Activated T-cell treated with anti-CD3 and anti-CD28 coated beads, Interleukin-2, amount 50 U/mL, for 72 hours (primary cell): ENCODE results near the gene CIRBP. TPM values are rescaled to one million over a fixed set of nuclear protein-coding genes. Genes with fewer than 3 reads are reported as not detected.
"Not testable (repeated sequence)": the region's sequence is repeated elsewhere in the genome, so short reads cannot be mapped to it uniquely, and the experiment has no call there.

Source experiments
- ATAC-seq, 2 donors: fragments of 150-1000 bp; cut with Tn5 transposase; replicated peaks in 1 of 2; 2 replicates each; pipeline ENCODE4 v1.10.0; 2021; ENCODE audit warnings: moderate library complexity in 2 of 2, mild to moderate bottlenecking in 1 of 2
- DNase-seq, 2 donors: peaks; one replicate each; pipeline ENCODE4 v3.0.0; 2021 to 2022; ENCODE audit warnings: mixed read lengths in 1 of 2
- H3K27ac Mint-ChIP-seq: one replicate; pipeline ENCODE4 v1.8.0; 2022; ENCODE audit warnings: mild to moderate bottlenecking, moderate library complexity, mixed read lengths
- H3K27me3 Mint-ChIP-seq: one replicate; pipeline ENCODE4 v1.8.0; 2022; ENCODE audit warnings: low read depth, mixed read lengths
- H3K36me3 Mint-ChIP-seq, 2 donors: one replicate each; pipeline ENCODE4 v1.8.0; 2022; ENCODE audit warnings: mixed read lengths in 2 of 2, mild to moderate bottlenecking in 1 of 2; ENCODE audit not compliant: insufficient read depth in 2 of 2
- H3K4me1 Mint-ChIP-seq: one replicate; pipeline ENCODE4 v1.8.0; 2022; ENCODE audit warnings: low read depth, mixed read lengths
- H3K4me3 Mint-ChIP-seq, 2 donors: one replicate each; pipeline ENCODE4 v1.8.0; 2022; ENCODE audit warnings: mild to moderate bottlenecking in 2 of 2, mixed read lengths in 2 of 2, moderate library complexity in 2 of 2
- H3K9me3 Mint-ChIP-seq, 2 donors: one replicate each; pipeline ENCODE4 v1.8.0; 2022; ENCODE audit warnings: mixed read lengths in 2 of 2
- total RNA-seq, 2 donors: library from RNA; stranded (reverse); gene quantifications; one replicate each; pipeline ENCODE4 v1.2.3, GENCODE V29; 2022

Gene CIRBP
- total RNA-seq, 2 donors from 2014 or later: 400 to 456 TPM

DNA sequence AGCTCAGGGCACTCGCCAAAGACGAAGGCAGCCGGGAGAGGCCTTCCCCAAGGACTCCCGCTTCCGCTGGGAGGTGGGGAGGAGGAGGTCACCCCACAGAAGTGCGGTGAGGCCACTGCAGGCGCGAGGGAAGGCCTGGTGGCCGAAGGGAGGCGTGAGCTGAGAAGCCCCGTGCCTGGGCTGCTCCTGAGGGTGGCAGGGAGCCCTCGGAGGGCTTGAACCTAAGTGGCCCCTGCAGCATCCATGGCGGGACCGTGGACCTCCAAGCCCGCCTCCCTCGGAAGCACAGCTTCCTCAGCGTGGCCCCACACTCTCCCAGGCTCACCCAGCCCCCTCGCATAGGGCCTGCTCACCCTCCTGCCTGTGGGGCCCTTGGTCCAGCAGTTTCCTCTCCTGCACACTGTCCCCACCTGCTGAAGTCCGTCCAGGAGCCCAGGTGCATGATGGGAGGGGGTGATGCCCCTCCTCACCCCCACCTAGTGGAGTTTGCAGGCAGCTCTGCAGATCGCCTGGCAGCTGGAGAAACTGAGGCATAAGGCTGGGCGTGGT, 42.5 kb downstream of the CIRBP start:
- no peaks in the 10 kb centered on the region for H3K36me3 Mint-ChIP-seq
- no peak overlapping the region for H3K27ac Mint-ChIP-seq
- DNase-seq: no peak
- no peaks in the 10 kb centered on the region for H3K9me3 Mint-ChIP-seq
- H3K4me3 Mint-ChIP-seq: no peak overlapping the region
- H3K27me3 Mint-ChIP-seq: peaks cover 5% of the 10 kb centered on the region
- no peak for ATAC-seq
- no peaks in the 10 kb centered on the region for H3K4me1 Mint-ChIP-seq

DNA sequence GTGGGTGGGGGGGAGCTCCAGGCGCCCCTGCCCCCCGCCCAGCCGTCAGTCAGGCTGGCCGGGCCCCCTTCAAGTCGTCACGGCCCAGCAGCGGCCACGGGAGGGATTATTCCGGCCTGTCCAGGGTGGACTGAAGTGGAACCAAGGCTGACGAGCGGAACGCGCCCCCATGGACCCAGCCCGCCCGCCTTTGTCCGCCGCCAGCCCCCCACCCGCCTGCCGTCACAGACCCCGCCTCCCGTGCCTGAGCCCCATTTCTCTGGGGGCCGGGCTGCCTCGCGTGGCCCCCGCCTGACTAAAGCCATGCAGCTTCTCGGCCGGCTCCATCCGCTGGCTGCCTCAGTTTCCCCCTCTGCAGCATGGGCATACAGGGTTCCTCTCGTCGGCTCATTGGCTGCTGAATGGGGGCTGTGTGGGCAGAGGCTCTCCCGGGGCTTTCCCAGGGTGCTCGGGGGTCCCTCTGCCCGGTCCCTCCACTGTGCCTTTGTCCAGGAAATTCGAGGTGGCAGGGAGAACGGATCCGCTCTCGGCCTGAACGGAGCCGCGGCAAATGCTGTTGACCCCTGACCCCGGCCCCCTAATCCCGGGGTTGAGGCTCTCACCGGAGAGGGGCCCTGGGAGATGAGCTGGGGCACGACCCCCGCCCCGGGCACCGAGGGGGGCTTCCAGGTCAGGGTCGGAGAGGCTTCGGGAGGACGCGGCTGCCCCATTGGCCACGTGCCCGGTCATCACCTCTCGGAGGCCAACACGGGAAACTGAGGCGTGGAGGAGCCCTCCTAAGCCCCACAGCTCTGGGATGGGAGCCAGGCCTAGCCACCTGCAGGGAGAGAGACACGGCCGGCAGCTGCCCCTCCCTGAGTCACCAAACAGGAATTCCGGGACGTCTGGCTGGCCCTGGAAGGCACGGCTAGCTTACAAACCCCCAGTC, 43.9 kb downstream of the CIRBP start:
- peaks cover 14% of the 10 kb centered on the region for H3K27me3 Mint-ChIP-seq

DNA sequence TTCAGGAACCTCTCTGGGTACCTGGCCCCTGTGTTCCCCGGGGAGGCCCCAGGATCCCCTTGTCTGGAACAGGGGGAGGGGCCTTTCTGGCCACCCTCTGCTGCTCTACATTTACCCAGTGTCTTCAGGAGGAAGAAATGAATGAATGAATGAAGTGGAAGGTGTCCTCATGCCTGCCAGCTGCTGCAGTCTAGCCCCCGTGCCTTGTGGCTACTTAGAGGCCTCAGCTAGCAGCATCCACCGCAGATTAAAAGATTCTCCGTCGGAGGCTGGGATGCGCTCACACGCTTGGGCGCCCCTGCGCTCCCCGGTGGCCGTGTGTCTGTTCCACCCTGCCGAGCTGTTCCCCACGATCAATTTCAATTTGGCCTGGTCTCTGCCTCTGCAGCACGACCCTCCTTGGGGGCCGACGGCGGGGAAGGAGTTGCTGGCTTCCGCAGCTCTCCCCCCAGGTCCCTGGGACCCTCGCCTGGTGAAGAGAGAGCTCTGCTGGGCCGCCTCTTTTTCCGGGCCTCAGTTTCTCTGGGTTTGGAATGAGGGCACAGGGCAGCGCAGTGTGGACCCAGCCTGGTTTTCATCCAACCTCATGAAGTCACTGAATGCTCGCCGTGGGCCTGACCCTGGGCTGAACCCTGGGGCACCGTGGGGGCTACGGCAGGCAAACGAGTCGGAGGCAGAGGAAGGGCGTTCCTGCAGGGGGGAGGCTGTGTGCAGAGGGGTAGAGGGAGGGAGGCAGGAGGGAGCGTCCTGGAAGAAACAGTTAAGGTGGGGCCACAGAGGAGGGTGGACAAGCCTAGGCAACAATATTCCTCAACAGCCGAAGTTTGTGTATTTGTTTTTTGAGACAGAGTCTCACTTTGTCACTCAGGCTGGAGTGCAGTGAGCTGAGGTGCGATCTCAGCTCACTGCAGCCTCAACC, 44.8 kb downstream of the CIRBP start:
- ATAC-seq: no peak
- peaks cover 17% of the 10 kb centered on the region for H3K27me3 Mint-ChIP-seq
- H3K9me3 Mint-ChIP-seq: no peaks in the 10 kb centered on the region
- no peak overlapping the region for H3K27ac Mint-ChIP-seq
- H3K4me3 Mint-ChIP-seq: no peak overlapping the region
- no peaks in the 10 kb centered on the region for H3K36me3 Mint-ChIP-seq
- no peak for DNase-seq
- H3K4me1 Mint-ChIP-seq: no peaks in the 10 kb centered on the region

More for the DNA sequence above, 43.9 kb downstream of the CIRBP start:
- no peak for DNase-seq
- no peaks in the 10 kb centered on the region for H3K36me3 Mint-ChIP-seq
- H3K4me3 Mint-ChIP-seq: no peak overlapping the region
- ATAC-seq: no peak
- no peaks in the 10 kb centered on the region for H3K9me3 Mint-ChIP-seq
- no peak overlapping the region for H3K27ac Mint-ChIP-seq
- H3K4me1 Mint-ChIP-seq: no peaks in the 10 kb centered on the region

DNA sequence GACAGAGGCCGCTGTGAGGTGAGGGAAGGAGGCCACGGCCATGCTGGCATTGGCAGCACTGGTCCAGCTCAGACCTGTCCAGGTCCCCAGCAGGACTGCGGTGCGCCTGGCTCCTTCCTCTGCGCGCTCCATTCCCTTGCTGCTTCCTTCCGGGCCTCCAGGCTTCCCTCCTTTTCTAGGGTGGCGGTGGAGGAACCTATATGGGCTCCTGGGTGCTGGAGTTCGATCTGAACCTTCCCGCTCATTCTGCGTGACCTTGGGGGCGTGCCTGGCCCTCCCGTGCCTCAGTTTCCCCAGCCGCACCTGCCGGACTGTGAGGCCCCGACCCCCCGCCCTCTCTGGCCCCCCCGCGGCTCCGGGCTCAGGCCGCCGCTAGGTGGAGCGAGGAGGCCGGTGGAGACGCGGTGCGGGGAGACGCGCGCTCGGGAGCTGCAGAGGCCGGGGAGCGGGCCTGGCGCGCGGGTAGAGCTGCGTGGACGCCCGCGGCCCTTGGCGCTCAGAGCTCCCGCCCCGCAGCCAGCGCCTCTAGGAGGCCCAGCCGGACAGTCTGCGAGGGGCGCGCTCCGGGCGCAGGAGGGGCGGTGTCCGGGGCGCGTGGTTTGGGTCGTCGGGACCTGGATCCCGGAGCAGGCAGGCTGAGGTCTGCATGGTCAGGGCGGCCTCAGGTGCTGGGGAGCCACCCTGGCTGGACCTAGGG, 46.5 kb downstream of the CIRBP start:
- no peaks in the 10 kb centered on the region for H3K4me1 Mint-ChIP-seq
- H3K9me3 Mint-ChIP-seq: no peaks in the 10 kb centered on the region
- no peak overlapping the region for H3K27ac Mint-ChIP-seq
- ATAC-seq: peak; percentile 59 to 72
- H3K27me3 Mint-ChIP-seq: peaks cover 17% of the 10 kb centered on the region
- no peak overlapping the region for H3K4me3 Mint-ChIP-seq
- DNase-seq: peak; percentile 49
- no peaks in the 10 kb centered on the region for H3K36me3 Mint-ChIP-seq

DNA sequence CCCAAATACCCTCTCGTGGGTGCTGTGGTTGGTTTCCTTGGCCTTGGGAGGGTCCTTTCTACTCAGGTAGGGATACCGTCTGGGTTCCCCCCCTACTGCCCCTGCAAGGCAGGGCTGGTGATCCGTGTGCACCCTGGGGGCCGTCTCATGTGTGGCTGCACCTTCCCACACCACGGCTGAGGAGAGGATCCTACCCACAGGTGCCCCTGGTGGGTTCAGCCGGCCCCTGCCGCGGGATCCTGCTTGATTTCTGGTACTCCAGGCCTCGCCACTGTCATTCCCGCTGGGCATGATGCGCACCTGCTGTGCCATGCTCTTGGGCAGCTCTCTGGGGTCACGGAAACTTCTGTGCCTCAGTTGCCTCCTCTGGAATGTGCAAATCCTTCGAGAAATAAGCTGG, 47.3 kb downstream of the CIRBP start:
- H3K36me3 Mint-ChIP-seq: no peaks in the 10 kb centered on the region
- H3K27me3 Mint-ChIP-seq: peaks cover 17% of the 10 kb centered on the region
- no peaks in the 10 kb centered on the region for H3K9me3 Mint-ChIP-seq
- ATAC-seq: no peak
- H3K4me3 Mint-ChIP-seq: no peak overlapping the region
- H3K4me1 Mint-ChIP-seq: no peaks in the 10 kb centered on the region
- no peak overlapping the region for H3K27ac Mint-ChIP-seq
- DNase-seq: no peak

DNA sequence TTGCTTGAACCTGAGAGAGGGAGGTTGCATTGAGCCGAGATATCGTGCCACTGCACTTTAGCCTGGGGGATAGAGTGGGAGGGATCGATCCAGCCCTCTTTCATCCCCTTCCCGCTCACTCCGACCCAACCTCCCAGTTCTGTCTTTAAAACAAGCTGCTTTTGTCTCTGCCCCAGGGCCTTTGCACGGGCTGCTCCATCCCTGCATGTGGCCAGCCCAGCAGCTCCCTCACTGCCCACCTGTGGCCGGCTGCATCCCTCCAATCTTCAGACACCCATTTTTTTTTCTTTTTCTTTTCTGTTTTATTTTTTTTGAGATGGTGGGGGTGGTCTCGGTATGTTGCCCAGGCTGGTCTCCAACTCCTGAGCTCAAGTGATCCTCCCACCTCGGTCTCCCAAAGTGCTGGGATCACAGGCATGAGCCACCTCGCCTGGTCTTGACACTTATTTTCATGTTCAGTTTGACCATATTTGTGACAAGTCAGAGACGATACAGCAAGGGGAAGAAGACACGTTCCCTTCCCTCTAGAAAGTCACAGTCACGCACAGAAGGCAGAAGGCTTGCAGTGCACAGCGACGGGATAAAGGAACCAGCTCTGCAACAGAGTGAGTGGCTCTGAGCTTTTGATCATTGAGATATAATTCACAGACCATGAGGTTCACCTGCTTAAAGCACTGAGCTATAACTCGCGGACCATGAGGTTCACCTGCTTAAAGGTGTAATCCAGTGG, 48.3 kb downstream of the CIRBP start:
- H3K27me3 Mint-ChIP-seq: peaks cover 20% of the 10 kb centered on the region
- no peak overlapping the region for H3K4me3 Mint-ChIP-seq
- ATAC-seq (no peak), DNase-seq (no peak)
- no peaks in the 10 kb centered on the region for H3K4me1 Mint-ChIP-seq
- no peaks in the 10 kb centered on the region for H3K9me3 Mint-ChIP-seq
- no peaks in the 10 kb centered on the region for H3K36me3 Mint-ChIP-seq
- H3K27ac Mint-ChIP-seq: no peak overlapping the region

DNA sequence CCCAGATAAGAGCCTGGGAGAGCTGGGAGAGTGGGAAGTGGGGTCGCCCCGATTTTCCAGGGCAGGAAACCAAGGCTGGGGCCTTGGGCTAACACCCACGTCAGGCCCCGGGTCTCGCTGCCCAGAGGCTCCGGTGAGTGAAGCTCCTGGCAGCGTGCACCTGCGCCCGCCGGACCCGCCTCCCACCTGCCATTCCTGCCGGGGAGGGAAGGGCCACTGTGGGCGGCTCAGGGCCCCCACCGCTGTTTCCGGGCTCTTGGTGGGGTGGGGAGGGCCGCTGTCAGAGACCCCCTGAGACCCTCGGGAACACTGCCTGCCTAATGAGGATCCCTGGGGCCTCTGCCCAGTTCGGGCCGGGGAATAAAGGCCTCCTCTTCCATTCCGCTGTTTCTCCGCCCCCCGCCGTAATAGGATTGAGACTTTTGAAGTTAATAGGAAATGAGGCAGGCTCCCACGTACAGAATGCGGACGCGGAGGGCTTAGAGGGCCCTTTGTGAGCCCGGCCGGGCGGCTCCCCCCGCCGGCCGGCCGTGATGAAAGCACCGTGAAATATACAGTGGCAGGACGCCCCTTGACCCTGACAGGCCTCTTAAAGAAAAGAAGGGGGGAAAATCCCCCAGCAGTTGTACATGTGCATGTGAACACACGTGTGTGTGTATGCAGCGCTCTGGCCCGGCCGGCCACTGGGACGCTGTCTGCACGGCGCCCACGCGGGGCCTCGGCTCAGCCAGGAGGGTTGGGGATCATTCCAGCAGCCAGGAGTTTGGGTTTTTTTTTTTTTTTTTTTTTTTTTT, 49.7 kb downstream of the CIRBP start:
- H3K27me3 Mint-ChIP-seq: peaks cover 32% of the 10 kb centered on the region
- DNase-seq: no peak
- no peak for ATAC-seq
- H3K27ac Mint-ChIP-seq: no peak overlapping the region
- no peaks in the 10 kb centered on the region for H3K36me3 Mint-ChIP-seq
- H3K4me1 Mint-ChIP-seq: no peaks in the 10 kb centered on the region
- H3K4me3 Mint-ChIP-seq: no peak overlapping the region
- no peaks in the 10 kb centered on the region for H3K9me3 Mint-ChIP-seq

DNA sequence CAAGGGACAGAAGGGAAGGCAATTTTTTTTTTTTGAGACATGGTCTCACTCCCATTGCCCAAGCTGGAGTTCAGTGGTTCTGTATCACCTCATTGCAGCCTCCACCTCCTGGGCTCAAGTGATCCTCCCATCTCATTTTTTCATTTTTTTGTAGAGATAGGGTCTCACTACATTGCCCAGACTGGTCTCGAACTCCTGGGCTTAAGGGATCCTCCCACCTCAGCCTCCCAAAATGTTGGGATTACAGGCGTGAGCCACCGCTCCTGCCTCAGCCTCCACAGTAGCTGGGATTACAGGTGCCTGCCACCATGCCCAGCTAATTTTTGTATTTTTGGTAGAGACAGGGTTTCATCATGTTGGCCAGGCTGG, 51.1 kb downstream of the CIRBP start:
- H3K27me3 Mint-ChIP-seq: peaks cover 35% of the 10 kb centered on the region
- not testable (repeated sequence) for ATAC-seq, H3K27ac Mint-ChIP-seq, H3K4me1 Mint-ChIP-seq, H3K9me3 Mint-ChIP-seq, H3K4me3 Mint-ChIP-seq, DNase-seq, H3K36me3 Mint-ChIP-seq

DNA sequence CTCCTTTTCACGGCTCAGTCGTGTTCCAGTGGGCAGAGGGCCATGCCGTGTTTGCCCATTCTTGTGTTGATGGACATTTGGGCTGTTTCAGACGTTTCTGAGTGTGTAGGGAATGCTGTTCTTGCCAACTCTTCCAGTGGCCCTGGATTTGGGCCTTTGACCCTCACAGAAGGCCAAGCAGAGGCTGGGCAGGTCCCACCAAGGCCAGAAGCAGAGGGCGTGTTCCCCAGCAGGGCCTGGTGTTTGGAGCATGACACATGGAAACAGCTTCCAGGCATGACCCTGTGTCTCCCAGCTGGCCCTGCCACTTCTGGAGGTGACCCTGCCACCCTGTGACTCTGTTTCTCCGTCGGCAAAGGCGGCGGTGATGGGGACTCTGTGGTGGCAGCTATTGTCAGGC, 52.4 kb downstream of the CIRBP start:
- Mint-ChIP-seq H3K9me3 (no peaks in the 10 kb centered on the region), H3K36me3 (peaks cover 0 to 2% of the 10 kb centered on the region in 2 donors), H3K27me3 (peaks cover 34% of the 10 kb centered on the region), H3K4me3 (no peak overlapping the region), H3K27ac (no peak overlapping the region), H3K4me1 (no peaks in the 10 kb centered on the region)
- DNase-seq (no peak), ATAC-seq (no peak)

DNA sequence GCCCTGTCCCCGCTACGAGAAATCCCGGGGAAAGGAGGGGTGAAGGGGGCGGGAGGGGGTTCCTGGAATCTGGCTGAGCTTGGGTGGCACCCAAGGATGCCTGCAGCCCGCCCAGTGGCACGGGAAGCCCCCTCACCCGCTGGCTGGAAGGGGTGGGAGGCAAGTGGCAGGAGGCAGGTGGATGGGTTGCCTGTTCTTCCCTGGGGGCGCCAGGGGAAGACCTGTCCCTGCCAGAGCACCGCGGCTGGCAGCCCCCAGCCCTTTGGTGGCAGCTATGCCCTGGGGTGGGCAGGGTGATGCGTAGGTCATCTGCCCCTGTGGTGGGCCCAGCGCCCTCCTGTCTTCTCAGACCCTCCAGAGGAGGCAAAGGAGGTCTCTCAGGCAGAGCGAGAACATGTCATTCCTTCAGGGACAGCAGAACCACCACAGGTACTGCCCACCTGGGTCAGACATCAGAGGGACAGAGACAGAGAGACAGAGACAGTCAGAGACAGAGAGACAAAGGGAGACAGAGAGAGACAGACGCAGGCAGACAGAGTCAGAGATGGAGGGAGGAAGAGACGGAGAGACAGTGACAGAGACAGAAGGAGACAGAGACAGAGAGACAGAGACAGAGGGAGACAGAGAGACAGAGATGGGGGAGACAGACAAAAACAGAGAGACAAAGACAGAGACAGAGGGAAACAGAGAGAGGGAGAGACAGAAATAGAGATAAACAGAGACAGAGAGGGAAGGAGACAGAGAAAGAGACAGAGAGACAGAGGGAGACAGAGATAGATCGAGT, 53.3 kb downstream of the CIRBP start:
- peaks cover 0 to 2% of the 10 kb centered on the region in 2 donors for H3K36me3 Mint-ChIP-seq
- no peaks in the 10 kb centered on the region for H3K9me3 Mint-ChIP-seq
- H3K4me1 Mint-ChIP-seq: no peaks in the 10 kb centered on the region
- DNase-seq (no peak), ATAC-seq (no peak)
- no peak overlapping the region for H3K27ac Mint-ChIP-seq
- H3K27me3 Mint-ChIP-seq: peaks cover 31% of the 10 kb centered on the region
- no peak overlapping the region for H3K4me3 Mint-ChIP-seq

DNA sequence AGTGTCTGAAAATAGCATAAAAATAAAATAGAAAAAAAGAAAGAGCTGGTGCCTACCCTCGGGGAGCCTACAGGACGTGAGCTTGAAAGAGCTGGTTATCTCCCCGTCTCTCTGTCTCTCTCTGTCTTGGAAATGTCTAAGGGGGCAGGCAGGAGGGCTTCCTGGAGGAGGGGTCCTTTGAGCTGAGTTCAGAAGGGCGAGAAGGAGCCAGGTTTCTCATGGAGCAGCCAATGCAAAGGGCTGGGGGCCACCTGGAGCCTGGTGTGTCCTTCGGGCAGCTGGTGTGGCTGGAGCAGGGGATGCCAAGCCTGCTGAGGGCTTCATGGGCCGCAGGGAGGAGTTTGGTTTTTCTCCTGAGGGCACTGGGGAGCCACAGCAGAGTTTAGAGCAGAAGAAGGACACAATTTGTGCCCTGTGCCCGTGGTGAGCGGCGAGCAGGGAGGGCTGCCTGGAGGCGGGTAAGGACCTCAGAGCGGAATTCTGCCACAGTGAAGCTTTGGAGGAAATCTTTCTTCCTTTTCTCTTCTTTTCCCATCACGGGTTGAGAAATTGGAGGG, 55.2 kb downstream of the CIRBP start:
- Mint-ChIP-seq H3K4me1 (no peaks in the 10 kb centered on the region), H3K27me3 (peaks cover 22% of the 10 kb centered on the region), H3K36me3 (peaks cover 0 to 2% of the 10 kb centered on the region in 2 donors), H3K27ac (no peak overlapping the region), H3K4me3 (peak overlapping the region; percentile 46 to 52), H3K9me3 (no peaks in the 10 kb centered on the region)
- ATAC-seq (no peak), DNase-seq (no peak)
